GM19467 (cell line): ENCODE results near the gene CPAMD8.
"Not testable (repeated sequence)": the region's sequence is repeated elsewhere in the genome, so short reads cannot be mapped to it uniquely, and the experiment has no call there.

ENCODE experiments used
- ATAC-seq: cut with Tn5 transposase; IDR thresholded peaks from one replicate; pipeline ENCODE4 v1.9.1; 2021; ENCODE audit warnings: mild to moderate bottlenecking, moderate library complexity; ENCODE audit not compliant: unreplicated experiment

CPAMD8 gene

DNA sequence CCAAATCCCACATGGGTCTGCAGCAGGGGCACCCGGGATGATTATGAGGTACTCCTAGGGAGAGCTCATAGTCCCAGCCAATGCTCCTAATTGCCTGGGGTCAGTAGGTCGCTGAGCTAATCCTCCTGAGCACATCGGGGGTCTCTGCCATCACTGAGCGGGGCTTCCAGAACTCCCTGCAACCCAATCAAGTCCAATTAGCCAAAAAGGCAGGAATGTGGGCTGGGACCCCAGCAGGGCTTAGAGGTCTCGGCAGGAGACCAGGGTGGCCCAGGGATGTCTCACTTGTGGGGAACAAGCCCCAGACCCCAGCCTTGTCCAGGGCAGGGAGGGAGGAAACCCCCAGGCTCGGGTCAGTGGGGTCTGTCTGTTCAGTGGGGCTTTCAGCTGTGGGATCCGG, 17.1 kb upstream of the CPAMD8 start:
- ATAC-seq, result no peak

DNA sequence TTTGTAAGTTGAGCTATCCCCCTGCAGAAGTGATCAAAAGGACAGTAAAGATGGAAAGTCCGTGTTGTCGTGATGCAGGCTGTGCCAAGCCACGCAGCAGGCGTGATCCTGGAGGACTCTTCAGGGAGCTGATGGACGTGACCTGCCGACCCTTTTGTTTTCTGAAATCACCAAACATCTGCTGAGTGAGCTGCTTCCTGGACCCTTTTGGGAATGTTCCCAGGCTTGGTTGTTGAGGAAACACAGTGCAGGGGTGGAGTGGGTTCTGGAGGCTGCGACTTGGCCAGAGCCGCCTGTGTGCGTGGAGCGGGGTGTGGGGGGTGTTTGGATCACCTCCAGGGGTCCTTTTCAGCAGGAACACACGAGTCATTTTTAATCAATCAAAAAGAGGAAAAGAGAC, 15.4 kb upstream of the CPAMD8 start:
- no peak for ATAC-seq

DNA sequence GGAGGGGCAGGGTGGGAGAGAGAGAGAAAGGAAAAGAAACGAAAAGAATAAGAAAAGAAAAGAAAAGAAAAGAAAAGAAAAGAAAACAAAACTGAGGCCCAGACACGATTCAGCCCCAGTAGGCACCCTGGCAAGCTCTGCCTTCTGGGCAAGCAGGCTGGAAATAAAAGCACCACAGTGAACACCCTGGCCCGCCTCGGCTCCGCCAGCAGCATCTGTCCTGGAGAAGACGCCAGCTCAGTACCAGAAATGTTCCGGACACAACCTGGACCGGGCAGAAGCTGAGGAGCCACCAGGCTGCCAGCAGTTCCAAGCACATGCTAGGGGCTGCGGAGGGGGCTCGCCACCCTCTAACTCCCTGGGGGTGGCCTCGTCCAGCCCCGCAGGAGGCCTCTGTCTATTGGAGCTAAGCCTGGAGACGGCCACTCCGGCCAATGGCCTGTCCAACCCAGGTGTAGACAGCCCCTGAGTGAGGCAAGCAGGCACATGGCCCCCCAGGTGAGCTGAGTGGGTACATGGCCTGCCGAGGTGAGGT, 11.4 kb upstream of the CPAMD8 start:
- ATAC-seq, result no peak

DNA sequence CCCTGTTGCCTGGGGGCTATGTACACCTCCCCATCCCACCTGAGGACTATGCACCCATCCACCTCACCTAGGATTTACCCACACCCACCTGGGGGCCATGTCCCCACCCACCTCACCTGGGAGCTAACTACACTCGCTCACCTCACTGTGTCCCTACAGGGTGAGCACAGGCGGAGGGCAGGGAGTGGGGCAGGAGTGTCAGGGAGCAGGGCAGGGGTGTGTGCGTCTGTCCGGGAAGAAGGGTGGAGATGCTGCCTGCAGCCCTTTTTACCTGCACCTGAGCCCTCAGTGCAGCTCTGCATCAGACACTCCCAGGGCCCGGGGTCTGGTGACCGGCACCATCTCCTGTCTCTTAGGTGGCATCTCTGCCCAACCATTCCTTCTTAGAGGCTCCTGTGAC, 10.6 kb upstream of the CPAMD8 start:
- ATAC-seq, result no peak

DNA sequence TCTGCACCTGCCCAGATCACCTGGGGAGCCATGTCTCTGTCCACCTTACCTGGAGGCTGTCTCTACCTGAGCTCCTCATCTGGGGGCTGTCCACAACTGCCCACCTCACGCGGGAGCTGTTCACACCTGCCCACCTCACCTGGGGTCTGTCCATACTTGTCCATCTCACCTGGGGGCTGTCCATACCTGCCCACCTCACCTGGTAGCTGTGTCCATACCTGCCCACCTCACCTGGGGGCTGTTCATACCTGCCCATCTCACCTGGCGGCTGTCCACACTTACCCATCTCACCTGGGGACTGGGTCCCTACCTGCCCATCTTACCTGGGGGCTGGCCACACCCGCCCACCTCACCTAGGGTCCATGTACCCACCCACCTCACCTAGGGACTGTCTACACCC, 10.0 kb upstream of the CPAMD8 start:
- no peak for ATAC-seq

DNA sequence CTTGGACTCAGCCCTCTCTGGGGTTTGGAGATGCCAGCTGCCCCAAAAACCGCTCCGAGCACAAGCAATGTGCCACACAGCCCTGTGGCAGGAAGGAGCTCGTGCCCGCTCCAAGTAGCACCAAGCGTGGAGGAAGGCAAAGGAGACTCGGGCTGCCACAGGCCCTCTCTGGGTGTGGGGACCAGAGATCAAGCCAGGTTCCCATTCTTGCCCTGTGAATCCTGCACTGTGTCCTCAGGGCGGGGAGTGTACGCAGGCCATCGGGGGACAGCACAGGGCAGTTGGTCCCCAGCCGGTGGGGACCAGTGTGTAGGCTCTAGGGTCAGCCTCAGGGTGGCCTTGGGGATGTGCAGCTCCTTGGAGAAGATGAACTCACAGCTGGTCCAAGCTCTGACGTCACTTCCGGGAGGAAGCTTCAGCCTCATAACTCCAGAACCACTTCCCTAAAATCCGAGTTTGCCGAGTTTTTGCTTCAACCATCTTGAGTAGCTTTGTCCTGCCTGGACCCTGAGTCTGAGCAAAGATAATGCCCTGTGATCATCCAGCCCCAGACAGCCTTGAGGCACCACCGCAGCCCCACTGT, 9.3 kb upstream of the CPAMD8 start:
- ATAC-seq, result no peak

DNA sequence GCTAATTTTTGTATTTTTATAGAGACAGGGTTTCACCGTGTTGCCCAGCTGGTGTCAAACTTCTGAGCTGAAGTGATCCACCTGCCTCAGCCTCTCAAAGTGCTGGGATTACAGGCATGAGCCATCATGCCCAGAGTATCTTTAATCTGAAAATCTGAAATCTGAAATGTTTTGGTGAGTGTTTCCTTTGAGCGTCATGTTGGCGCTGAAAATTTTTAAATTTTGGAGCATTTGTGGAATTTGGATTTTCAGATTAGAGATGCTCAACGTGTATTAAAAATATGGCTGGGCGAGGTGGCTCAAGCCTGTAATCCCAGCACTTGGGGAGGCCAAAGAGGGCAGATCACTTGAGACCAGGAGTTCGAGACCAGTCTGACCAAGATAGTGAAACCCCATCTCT, 5.1 kb upstream of the CPAMD8 start:
- ATAC-seq, result no peak

DNA sequence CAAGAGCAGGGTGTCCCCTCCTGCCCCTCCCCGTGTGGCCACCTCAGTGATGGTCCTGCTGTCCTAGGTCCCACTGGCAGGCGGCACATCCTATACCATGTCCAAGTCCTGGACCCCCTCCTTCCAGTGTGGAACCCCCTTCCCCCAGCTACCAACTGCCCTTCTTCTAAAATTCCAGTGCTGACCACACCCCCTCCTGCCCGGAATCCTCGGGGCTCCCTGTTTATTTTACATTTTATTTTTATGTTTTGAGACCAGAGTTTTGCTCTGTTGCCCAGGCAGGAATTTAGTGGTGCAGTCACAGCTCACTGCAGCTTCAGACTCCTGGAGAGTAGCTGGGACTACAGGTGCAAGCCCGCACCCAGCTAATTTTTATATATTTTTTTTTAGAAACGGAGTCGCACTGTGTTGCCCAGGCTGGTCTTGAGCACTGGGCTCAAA, 945 bp upstream of the CPAMD8 start:
- no peak for ATAC-seq

DNA sequence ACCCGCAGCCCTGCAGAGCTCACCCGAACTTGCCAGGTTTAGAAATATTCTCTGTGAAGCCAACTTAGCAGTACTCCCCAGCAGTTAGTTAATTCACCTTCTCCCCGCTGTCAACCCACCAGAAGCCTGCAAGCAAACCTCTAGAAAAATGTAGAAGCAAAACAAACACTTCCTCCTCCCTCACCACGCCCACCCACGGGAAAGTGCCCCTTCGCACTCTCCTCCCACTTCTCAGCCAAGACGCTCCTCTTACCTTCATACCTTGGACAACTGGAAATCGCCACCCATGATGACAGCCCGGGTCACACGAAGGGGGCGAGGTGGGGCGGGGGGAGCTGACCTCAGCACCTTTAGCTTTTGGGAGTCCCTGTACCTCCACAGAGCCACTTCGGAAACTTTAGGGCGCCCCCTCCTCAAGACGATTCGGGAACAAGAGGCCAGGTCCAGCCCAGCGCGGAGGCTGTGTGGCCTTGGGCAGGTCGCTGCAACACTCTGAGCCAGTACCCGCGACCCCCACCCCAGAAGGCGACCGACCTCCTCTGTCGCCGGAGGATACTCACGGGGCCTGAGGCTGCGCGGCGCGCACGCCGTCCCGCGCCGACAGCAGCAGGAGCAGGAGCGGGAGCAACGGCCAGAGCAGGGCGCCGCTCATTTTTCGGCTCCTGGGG, 485 bp downstream of the CPAMD8 start:
- no peak for ATAC-seq

DNA sequence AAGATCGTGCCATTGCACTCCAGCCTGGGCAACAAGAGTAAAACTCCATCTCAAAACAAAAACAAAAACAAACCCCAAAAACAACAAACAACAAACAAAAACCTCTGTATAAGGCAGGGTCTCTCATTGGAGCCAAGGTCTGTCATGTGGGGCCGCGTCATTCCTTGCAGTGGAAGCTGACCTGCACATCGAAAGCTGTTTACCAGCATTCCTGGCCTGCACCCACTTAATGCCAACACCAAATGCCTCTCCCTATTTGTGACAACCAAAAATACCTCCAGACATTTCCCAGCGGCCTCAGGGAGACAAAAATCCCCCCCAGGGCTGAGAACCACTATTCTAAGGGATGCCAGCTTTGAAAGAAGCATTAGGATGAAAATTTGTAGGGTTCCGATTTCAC, 1.2 kb downstream of the CPAMD8 start:
- ATAC-seq, result no peak

DNA sequence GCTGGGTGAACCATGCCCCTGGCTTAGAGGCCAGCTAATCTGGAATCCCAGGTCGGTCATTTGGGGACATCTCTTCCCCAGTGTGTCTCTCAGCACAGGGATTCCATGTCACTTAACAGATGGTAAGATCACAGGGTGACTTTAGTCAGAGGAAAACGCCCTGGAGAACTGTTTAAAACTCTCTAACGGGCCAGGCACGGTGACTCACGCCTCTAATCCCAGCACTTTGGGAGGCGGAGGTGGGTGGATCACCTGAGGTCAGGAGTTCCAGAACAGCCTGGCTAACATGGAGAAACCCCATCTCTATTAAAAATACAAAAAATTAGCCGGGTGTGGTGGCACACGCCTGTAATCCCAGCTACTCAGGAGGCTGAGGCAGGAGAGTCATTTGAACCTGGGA, 1.7 kb downstream of the CPAMD8 start:
- ATAC-seq, result not testable (repeated sequence)

DNA sequence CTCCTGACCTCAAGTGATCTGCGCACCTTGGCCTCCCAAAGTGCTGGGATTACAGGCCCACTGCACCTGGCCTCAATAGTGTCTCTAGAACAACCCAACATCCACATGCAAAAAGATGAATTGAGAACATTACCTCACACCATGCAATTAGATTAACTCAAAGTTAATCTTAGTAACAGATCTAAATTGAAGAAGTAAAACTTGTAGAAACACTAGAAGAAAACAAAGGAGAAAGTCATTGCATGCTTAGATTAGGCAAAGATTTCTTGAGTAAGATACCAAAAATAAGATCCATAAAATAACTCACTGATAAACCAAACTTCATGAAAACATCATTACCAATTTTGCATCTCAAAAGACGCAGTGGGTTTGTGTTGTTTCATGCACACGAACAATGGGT, 2.8 kb downstream of the CPAMD8 start:
- ATAC-seq, result no peak

DNA sequence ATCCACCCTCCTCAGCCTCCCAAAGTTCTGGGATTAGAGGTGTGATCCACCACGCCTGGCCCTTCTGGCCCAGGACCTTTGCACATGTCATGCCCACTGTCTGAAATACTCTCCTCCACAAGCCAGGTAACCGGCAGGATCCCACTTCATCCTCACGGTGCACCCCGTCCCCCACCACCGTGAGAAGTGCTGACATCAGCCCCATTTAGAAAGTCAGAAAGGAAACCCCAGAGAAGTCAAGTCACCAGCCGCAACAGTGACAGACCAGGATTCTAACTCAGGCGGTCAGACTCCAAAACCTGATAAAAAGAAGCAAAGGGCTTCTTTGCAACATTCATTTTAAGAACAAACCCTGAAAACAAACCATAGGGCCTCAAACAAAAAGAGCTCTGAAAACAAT, 3.9 kb downstream of the CPAMD8 start:
- ATAC-seq, result no peak

DNA sequence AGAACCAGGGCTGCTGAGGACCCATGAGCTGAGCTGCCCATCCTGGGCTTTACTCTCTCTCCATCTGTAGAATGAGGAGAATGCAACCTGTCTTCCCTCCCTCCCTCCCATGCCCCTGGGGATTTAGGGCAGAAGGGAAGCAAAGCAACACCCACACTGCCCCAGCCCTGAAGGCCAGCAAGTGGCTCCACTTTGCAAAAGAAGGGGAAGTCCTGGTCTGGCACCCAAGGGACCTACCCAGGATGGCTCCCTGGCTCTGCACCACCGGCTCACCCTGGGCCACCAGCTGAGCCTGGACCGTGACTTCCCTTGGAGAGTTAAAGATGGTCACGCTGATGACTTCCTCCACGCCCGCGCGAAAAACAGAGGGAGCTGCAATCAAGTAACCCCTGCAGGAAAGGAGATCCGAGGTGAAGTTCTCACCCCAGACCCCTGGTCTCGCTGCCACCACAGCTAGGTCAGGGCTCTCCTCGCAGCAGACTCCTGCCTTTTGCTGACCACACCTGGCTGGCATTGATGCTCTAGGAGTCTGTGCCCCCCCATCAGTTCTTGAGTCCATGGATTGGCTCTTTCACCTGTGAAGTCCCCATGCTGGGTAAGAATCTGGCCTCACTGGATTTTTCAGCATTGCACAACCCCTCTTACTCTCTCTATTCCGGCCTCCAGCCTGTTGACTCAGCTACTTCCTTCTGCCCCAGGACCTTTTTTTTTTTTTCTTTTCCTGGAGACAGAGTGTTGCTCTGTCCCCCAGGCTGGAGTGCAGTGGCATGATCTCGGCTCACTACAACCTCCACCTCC, 4.6 kb downstream of the CPAMD8 start:
- no peak for ATAC-seq

DNA sequence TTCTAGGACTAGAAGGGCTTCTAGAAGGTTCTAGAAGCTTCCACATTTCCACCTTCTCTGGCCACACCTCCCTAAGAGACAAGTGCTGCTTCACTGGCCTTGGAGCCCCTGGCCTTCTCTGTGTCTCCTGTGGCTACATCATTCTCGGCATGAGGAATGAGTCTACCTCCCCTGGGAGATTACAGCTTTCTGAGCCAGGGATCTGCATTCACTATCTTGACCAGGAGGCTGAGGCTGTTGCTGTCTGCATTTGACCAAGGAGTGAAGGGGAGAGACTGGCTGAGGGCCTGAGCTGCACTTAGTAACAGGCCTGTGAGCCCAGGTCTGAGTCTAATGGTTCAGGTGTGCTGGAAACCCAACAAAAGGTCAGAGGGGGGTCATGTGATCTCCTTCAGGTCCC, 5.3 kb downstream of the CPAMD8 start:
- no peak for ATAC-seq

DNA sequence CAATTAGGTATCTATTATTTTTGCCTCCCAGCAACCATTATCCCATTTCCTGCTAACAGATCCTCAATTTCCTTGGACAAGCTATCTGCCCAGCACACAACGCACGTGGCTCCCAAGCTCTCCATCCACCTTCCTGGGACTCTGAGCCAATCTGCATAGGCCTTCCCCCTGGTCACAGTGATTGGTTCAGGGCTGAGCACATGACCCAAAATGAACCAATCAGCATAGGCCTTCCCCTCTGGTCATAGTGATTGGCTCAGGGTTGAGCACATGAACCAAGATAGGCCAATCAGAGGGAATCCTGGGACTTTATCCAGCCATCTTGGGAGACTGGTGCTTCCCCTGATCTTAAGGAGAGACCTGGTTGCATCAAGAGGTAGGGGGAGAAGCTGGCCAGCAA, 5.8 kb downstream of the CPAMD8 start:
- no peak for ATAC-seq

DNA sequence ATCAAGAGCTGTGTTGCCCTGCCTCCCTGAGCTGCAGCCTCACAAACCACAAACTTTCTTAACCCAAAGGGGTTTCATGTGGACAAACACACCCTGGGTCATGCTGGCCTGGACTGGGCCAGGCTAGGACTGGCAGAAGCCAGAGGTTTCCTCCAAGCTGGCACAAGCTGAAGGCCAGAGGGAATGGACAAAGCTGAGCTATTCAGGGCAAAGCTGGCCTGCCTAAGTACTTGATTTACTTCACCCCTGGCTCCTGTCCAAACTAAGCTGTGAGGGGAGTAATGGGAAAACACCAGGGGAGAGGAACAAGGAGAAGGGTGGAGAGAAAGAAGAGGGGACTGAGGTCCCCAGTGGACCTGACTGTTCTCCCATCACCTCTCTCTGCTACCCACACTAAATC, 6.2 kb downstream of the CPAMD8 start:
- no peak for ATAC-seq

DNA sequence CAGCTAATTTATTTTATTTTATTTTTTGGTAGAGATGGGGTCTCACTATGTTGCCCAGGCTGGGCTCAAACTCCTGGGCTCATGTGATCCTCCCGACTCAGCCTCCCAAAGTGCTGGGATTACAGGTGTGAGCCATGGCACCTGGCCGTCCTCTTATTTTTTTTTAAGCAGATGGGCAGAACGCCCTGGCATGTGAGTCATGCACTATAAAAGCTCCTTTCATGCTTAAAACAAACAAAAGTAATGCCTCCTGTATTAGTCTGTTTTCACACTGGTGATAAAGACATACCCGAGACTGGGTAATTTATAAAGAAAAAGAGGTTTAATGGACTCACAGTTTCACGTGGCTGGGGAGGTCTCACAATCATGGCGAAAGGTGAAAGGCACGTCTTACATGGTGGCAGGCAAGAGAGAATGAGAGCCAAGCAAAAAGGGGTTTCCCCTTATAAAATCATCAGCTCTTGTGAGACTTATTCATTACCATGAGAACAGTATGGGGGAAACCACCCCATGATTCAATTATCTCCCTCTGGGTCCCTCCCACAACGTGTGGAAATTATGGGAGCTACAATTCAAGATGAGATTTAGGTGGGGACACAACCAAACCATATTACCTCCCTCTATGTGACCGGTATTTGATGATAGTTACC, 12.3 kb downstream of the CPAMD8 start:
- ATAC-seq, result not testable (repeated sequence)

DNA sequence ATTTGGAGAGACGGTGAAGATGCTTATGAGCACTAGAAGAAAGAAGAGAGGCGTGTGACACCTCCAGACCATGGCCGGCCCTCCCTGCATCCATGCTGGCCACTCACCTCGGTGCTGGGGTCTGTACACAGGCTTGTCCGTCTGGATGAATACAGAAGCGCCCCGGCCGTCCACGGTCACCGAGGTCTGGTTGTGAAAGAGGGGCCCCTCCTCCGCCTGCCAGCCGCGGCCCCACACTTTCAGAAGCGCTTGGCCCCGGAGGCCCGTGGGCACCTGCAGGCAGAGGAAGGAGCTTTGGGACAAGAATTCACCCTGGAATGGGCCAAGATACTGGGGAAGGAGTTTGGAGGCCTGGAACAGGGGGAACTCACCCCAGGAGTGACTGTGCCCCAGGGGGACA, 15.1 kb downstream of the CPAMD8 start:
- no peak for ATAC-seq

DNA sequence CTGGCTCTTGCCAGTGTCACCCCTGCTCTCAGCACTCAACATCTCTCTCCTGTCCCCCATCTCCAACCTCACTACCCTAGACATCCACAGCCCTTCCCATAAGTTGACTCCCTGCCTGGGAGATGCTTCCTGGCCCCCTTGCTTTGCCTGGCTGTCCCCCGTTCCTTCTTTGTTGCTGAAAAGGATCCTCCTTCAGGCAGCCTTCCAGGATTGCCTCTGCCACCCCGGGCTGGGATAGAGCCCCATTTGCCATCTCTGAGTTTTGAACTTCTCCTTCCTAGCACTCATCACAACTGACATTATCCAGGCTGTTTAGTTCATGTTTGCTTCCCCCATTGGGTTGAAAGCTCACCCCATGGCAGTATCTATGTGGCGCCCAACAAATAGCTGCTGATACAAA, 20.0 kb downstream of the CPAMD8 start:
- no peak for ATAC-seq

DNA sequence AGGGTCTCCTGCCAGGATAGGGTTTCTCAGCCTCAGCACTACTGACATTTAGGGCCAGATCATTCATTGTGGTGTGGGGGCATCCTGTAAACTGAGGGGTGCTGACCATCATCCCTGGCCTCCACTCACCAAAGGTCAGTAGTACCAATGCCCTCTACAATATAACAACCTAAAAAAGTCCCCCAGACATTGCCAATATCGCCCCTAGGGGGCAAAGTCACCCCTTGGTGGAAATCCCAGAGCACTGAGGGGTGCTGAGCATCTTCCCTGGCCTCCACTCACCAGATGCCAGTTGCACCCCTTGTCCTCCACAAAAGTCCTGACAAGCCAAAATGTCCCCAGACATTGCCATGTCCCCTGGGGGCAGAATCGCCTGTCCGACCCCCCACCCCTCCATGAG, 21.6 kb downstream of the CPAMD8 start:
- ATAC-seq, result no peak

DNA sequence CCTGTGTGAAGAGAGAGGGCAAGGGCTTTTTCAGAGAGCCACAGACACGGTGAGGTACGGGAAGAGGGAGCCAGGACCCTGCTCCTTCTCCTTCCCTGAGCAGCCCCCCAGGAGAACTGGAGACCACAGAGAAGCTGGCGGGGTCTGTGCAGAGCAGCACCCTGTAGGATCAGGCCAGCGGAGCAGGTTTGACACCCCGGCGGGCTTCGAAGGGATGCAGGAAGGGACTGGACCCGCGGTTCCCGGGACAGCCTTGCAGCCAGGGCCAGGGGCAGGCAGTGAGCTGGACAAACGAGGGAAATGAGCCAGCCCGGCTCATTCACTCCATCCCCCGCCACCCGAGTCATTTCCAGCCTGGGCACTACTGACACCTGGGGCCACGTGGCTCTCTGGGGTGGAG, 22.2 kb downstream of the CPAMD8 start:
- ATAC-seq, result no peak
